GM13976 (cell line): Measurements from ENCODE around the gene SCLY.

Experiments used
- DNase-seq: peaks from one replicate; pipeline ENCODE4 v3.0.0; 2012; ENCODE audit warnings: low spot score
- CTCF ChIP-seq: IDR thresholded peaks from 2 replicates; pipeline ENCODE4 v1.5.1; 2012; ENCODE audit warnings: borderline replicate concordance, mild to moderate bottlenecking; ENCODE audit not compliant: insufficient read depth; ENCODE audit errors: extremely low read depth, missing control alignments, control extremely low read depth
- in situ Hi-C: fragments of 300-500 bp; cut with MboI; formaldehyde crosslinking; loops from one replicate; pipeline ENCODE4 v1.12.0; 2022; ENCODE audit warnings: low sequenced_read_pairs, mixed read lengths, inconsistent platforms; ENCODE audit not compliant: unreplicated experiment

SCLY gene, protein sequence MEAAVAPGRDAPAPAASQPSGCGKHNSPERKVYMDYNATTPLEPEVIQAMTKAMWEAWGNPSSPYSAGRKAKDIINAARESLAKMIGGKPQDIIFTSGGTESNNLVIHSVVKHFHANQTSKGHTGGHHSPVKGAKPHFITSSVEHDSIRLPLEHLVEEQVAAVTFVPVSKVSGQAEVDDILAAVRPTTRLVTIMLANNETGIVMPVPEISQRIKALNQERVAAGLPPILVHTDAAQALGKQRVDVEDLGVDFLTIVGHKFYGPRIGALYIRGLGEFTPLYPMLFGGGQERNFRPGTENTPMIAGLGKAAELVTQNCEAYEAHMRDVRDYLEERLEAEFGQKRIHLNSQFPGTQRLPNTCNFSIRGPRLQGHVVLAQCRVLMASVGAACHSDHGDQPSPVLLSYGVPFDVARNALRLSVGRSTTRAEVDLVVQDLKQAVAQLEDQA

GRCh38 chr2:238060542-238061314, at the start of gene SCLY:
Gene SCLY (plus strand): TSS chr2:238061001. CDS start chr2:238061055, 54 bp downstream.
- in situ Hi-C loops, result no loop called here
- TF ChIP-seq CTCF, result no peak
- peak; percentile 99 for DNase-seq

- no peak for DNase-seq
- in situ Hi-C loops, result no loop called here
- no peak for TF ChIP-seq CTCF
Observed at GRCh38 chr2:238013806-238014205, 47.0 kb upstream of the SCLY start.

- DNase-seq, result no peak
- peak; percentile 31 for TF ChIP-seq CTCF
- in situ Hi-C loops, result no loop called here
Observed at GRCh38 chr2:238015705-238016104, 45.1 kb upstream of the SCLY start.

GRCh38 chr2:238016526-238016925, 44.3 kb upstream of the SCLY start:
- no peak for TF ChIP-seq CTCF
- DNase-seq, result no peak
- in situ Hi-C loops, result no loop called here

GRCh38 chr2:238019962-238020361, 40.8 kb upstream of the SCLY start:
- TF ChIP-seq CTCF, result no peak
- in situ Hi-C loops, result no loop called here
- DNase-seq, result no peak

GRCh38 chr2:238020816-238021215, 40.0 kb upstream of the SCLY start:
- in situ Hi-C loops, result no loop called here
- no peak for TF ChIP-seq CTCF
- DNase-seq, result no peak
